Left lobe of liver (tissue), 2 donors: Measurements from ENCODE around the gene CELF5. TPM values are rescaled to one million over a fixed set of nuclear protein-coding genes. Genes with fewer than 3 reads are reported as not detected.
"Not testable (repeated sequence)": the region's sequence is repeated elsewhere in the genome, so short reads cannot be mapped to it uniquely, and the experiment has no call there.

Source experiments
- ATAC-seq: fragments of 200-7000 bp; cut with Tn5 transposase; one replicate; pipeline ENCODE4 v1.9.1; 2020; ENCODE audit warnings: mild to moderate bottlenecking, moderate library complexity
- DNase-seq: peaks from one replicate; pipeline ENCODE4 v3.0.0-alpha.2; 2020; ENCODE audit warnings: low spot score
- total RNA-seq: library from RNA; stranded (reverse); gene quantifications from one replicate; pipeline ENCODE4 v1.2.1, GENCODE V29; 2021
- donor health status: DM: no; HTN: no; CAD: no; lungs with moderate emphysema.
- donor health status: DM: no; HTN: yes; CAD: no.

CELF5 gene
- total RNA-seq, 1 donor from 2014 or later: 0.18 TPM

GRCh38 chr19:3206216-3206953 lies 18.1 kb upstream of the CELF5 start:
- no peak for ATAC-seq
- DNase-seq: no peak

GRCh38 chr19:3207461-3208242 lies 16.8 kb upstream of the CELF5 start:
- ATAC-seq (no peak), DNase-seq (no peak)

- DNase-seq (no peak), ATAC-seq (no peak)
These were observed 15.9 kb upstream of the CELF5 start for GRCh38 chr19:3208317-3209207.

- ATAC-seq: peak; percentile 83
- DNase-seq: no peak
These were observed 14.0 kb upstream of the CELF5 start for GRCh38 chr19:3210347-3211017.

GRCh38 chr19:3211191-3211590 lies 13.3 kb upstream of the CELF5 start:
- ATAC-seq (no peak), DNase-seq (no peak)

GRCh38 chr19:3213159-3213558 lies 11.3 kb upstream of the CELF5 start:
- DNase-seq: no peak
- no peak for ATAC-seq

- no peak for DNase-seq
- no peak for ATAC-seq
These were observed 7.6 kb upstream of the CELF5 start for GRCh38 chr19:3216874-3217273.

GRCh38 chr19:3220576-3220975 lies 3.9 kb upstream of the CELF5 start:
- no peak for ATAC-seq
- DNase-seq: no peak

GRCh38 chr19:3221576-3221975 lies 2.9 kb upstream of the CELF5 start:
- DNase-seq, ATAC-seq: not testable (repeated sequence)

- ATAC-seq (no peak), DNase-seq (no peak)
These were observed 1.8 kb upstream of the CELF5 start for GRCh38 chr19:3222709-3223108.

GRCh38 chr19:3225169-3225485 lies 666 bp downstream of the CELF5 start:
- ATAC-seq (no peak), DNase-seq (no peak)

- ATAC-seq: no peak
These were observed 1.2 kb downstream of the CELF5 start for GRCh38 chr19:3225677-3226093.

GRCh38 chr19:3227054-3227626 lies 2.7 kb downstream of the CELF5 start:
- no peak for ATAC-seq
- no peak for DNase-seq

More at GRCh38 chr19:3225677-3226093, 1.2 kb downstream of the CELF5 start:
- DNase-seq: no peak

GRCh38 chr19:3229346-3229743 lies 4.9 kb downstream of the CELF5 start:
- ATAC-seq (no peak), DNase-seq (no peak)

- ATAC-seq: no peak
- no peak for DNase-seq
These were observed 5.5 kb downstream of the CELF5 start for GRCh38 chr19:3229888-3230496.

- ATAC-seq (no peak), DNase-seq (no peak)
These were observed 6.8 kb downstream of the CELF5 start for GRCh38 chr19:3231288-3231687.

- no peak for ATAC-seq
- DNase-seq: no peak
These were observed 8.7 kb downstream of the CELF5 start for GRCh38 chr19:3233116-3233515.

- DNase-seq (no peak), ATAC-seq (no peak)
These were observed 9.4 kb downstream of the CELF5 start for GRCh38 chr19:3233831-3234230.

GRCh38 chr19:3234800-3235199 lies 10.3 kb downstream of the CELF5 start:
- no peak for DNase-seq
- ATAC-seq: no peak

- DNase-seq, ATAC-seq: not testable (repeated sequence)
These were observed 11.1 kb downstream of the CELF5 start for GRCh38 chr19:3235604-3236003.
